ENCODE measurements around the gene MSI2.

Gene MSI2

DNA sequence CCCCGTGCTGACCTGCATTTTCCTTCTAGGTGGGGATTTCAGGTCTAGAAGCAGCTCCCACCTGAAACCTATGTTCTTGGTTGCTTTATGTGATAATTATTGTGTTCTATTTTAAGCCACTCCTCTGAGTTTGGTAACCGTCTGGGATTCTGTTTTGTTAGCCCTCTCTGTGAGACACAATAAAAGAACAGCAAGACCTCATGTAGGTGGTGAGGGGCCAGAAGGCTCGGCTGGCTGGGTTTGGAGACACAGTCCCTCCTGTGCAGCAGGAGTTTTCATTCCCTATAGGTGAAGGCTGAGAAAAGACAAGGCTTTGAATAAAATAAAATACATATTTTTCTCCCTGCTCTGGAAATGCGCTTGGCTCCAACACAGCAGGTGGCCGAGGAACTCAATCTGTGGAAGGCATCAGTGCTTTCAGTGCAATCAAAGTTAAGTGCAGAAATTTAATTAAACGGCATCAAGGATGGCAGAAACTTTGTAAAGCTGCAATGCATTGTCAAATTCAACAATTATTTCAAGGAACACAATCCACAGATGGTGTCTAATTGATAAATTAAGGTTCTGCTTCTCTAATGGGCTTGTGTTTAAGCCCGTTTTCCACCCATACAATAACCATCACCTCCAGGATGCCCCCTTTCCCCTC, 107.8 kb downstream of the MSI2 start:
- H3K4me2 ChIP-seq (ENCODE audit: insufficient read depth, low read length, poor library complexity, severe bottlenecking): no peak overlapping the region
- no CpG with 5 or more reads among the region's 7 CpGs for WGBS, 2 donors (ENCODE audit: extremely low coverage in 2 of 2, insufficient read length in 2 of 2, insufficient replicate concordance in 1 of 2)
- no peak for DNase-seq (ENCODE audit: low spot score)
- no peaks in the 10 kb centered on the region for H3K9me3 ChIP-seq (replicated peaks in 1 of 2; ENCODE audit: control insufficient read depth in 2 of 2, insufficient read depth in 1 of 2, low read depth in 1 of 2, low read length in 2 of 2)
- H3K27me3 ChIP-seq (ENCODE audit: control insufficient read depth in 3 of 3, insufficient read depth in 3 of 3, low read depth in 1 of 3, low read length in 3 of 3): no peaks in the 10 kb centered on the region
- no peak overlapping the region for H3K9ac ChIP-seq (ENCODE audit: low read depth, low read length, poor library complexity)
- no peak overlapping the region for H3K14ac ChIP-seq (ENCODE audit: low read length)
- no peak overlapping the region for H4K8ac ChIP-seq (ENCODE audit: low read depth, low read length)
- no peak overlapping the region for H2BK120ac ChIP-seq (ENCODE audit: low read depth, low read length)
- peaks cover 8% of the 10 kb centered on the region for H3K79me1 ChIP-seq (ENCODE audit: low read depth, low read length)
- H2BK12ac ChIP-seq (ENCODE audit: low read length): no peak overlapping the region
- H2AK5ac ChIP-seq (ENCODE audit: low read depth, low read length): no peak overlapping the region
- H3K4ac ChIP-seq (ENCODE audit: low read length): no peak overlapping the region
- H3K4me3 ChIP-seq (ENCODE audit: low read length in 2 of 2): no peak overlapping the region
- no peak overlapping the region for H3K18ac ChIP-seq (ENCODE audit: low read length)
- peaks cover 6 to 30% of the 10 kb centered on the region in 2 donors for H3K4me1 ChIP-seq (ENCODE audit: control insufficient read depth in 2 of 2, insufficient read depth in 1 of 2, low read depth in 1 of 2, low read length in 2 of 2)
- H2BK15ac ChIP-seq (ENCODE audit: low read length): no peak overlapping the region
- no peak overlapping the region for H2AFZ ChIP-seq (ENCODE audit: low read length)
- no peak overlapping the region for H3K23ac ChIP-seq (ENCODE audit: low read depth, low read length, poor library complexity)
- no peak overlapping the region for H4K91ac ChIP-seq (ENCODE audit: low read depth, low read length, poor library complexity)
- no peak overlapping the region for H2BK5ac ChIP-seq (ENCODE audit: low read length)
- H3K36me3 ChIP-seq (replicated peaks in 1 of 2; ENCODE audit: control insufficient read depth in 2 of 2, insufficient read depth in 2 of 2, low read length in 2 of 2): peaks cover 0 to 11% of the 10 kb centered on the region in 2 donors
- no peak overlapping the region for H3K27ac ChIP-seq (replicated peaks; ENCODE audit: low read length)

- Histone ChIP-seq H3K36me3 (replicated peaks in 1 of 2; ENCODE audit: control insufficient read depth in 2 of 2, insufficient read depth in 2 of 2, low read length in 2 of 2) (peaks cover 0 to 11% of the 10 kb centered on the region in 2 donors), H2BK12ac (ENCODE audit: low read length) (no peak overlapping the region), H3K9ac (ENCODE audit: low read depth, low read length, poor library complexity) (no peak overlapping the region), H3K23ac (ENCODE audit: low read depth, low read length, poor library complexity) (no peak overlapping the region), H2BK5ac (ENCODE audit: low read length) (no peak overlapping the region), H3K4ac (ENCODE audit: low read length) (no peak overlapping the region), H2AFZ (ENCODE audit: low read length) (no peak overlapping the region), H3K27ac (replicated peaks; ENCODE audit: low read length) (no peak overlapping the region), H3K9me3 (replicated peaks in 1 of 2; ENCODE audit: control insufficient read depth in 2 of 2, insufficient read depth in 1 of 2, low read depth in 1 of 2, low read length in 2 of 2) (no peaks in the 10 kb centered on the region), H3K79me1 (ENCODE audit: low read depth, low read length) (peaks cover 8% of the 10 kb centered on the region), H2AK5ac (ENCODE audit: low read depth, low read length) (no peak overlapping the region), H3K4me2 (ENCODE audit: insufficient read depth, low read length, poor library complexity, severe bottlenecking) (no peak overlapping the region), H2BK120ac (ENCODE audit: low read depth, low read length) (no peak overlapping the region), H3K18ac (ENCODE audit: low read length) (no peak overlapping the region), H3K14ac (ENCODE audit: low read length) (no peak overlapping the region), H4K91ac (ENCODE audit: low read depth, low read length, poor library complexity) (no peak overlapping the region), H3K4me1 (ENCODE audit: control insufficient read depth in 2 of 2, insufficient read depth in 1 of 2, low read depth in 1 of 2, low read length in 2 of 2) (peaks cover 12 to 26% of the 10 kb centered on the region in 2 donors), H3K4me3 (ENCODE audit: low read length in 2 of 2) (no peak overlapping the region), H4K8ac (ENCODE audit: low read depth, low read length) (no peak overlapping the region), H2BK15ac (ENCODE audit: low read length) (no peak overlapping the region), H3K27me3 (ENCODE audit: control insufficient read depth in 3 of 3, insufficient read depth in 3 of 3, low read depth in 1 of 3, low read length in 3 of 3) (no peaks in the 10 kb centered on the region)
- DNase-seq (ENCODE audit: low spot score): no peak
- no CpG with 5 or more reads among the region's 3 CpGs for WGBS, 2 donors (ENCODE audit: extremely low coverage in 2 of 2, insufficient read length in 2 of 2, insufficient replicate concordance in 1 of 2)
These were observed 109.1 kb downstream of the MSI2 start for GRCh38 chr17:57365420-57365819.

DNA sequence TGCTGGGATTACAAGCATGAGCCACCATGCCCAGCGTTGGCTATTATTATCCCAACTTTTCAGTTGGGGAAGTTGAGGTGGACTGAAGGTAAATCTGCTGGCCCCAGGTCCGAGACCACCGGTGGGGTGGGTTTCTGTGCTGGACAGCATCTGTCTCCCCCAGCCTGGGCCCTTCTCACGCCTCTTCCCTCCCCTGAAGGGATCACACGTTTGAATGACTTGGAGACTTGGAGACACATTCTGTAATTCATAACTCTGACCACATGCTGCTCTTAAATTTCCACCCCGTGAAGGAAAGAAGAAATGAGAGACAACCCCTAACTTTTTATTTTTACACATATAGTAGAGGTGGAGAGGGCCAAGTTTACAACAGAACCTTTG, 109.8 kb downstream of the MSI2 start:
- Histone ChIP-seq H2BK12ac (ENCODE audit: low read length) (no peak overlapping the region), H3K9me3 (replicated peaks in 1 of 2; ENCODE audit: control insufficient read depth in 2 of 2, insufficient read depth in 1 of 2, low read depth in 1 of 2, low read length in 2 of 2) (no peaks in the 10 kb centered on the region), H3K27ac (replicated peaks; ENCODE audit: low read length) (no peak overlapping the region), H4K8ac (ENCODE audit: low read depth, low read length) (no peak overlapping the region), H2BK15ac (ENCODE audit: low read length) (no peak overlapping the region), H2BK5ac (ENCODE audit: low read length) (no peak overlapping the region), H3K9ac (ENCODE audit: low read depth, low read length, poor library complexity) (no peak overlapping the region), H3K23ac (ENCODE audit: low read depth, low read length, poor library complexity) (no peak overlapping the region), H3K4ac (ENCODE audit: low read length) (no peak overlapping the region), H2AK5ac (ENCODE audit: low read depth, low read length) (no peak overlapping the region), H3K27me3 (ENCODE audit: control insufficient read depth in 3 of 3, insufficient read depth in 3 of 3, low read depth in 1 of 3, low read length in 3 of 3) (no peaks in the 10 kb centered on the region), H3K4me3 (ENCODE audit: low read length in 2 of 2) (no peak overlapping the region), H3K36me3 (replicated peaks in 1 of 2; ENCODE audit: control insufficient read depth in 2 of 2, insufficient read depth in 2 of 2, low read length in 2 of 2) (peaks cover 0 to 11% of the 10 kb centered on the region in 2 donors), H3K14ac (ENCODE audit: low read length) (no peak overlapping the region), H4K91ac (ENCODE audit: low read depth, low read length, poor library complexity) (no peak overlapping the region), H3K18ac (ENCODE audit: low read length) (no peak overlapping the region), H3K4me2 (ENCODE audit: insufficient read depth, low read length, poor library complexity, severe bottlenecking) (no peak overlapping the region), H3K79me1 (ENCODE audit: low read depth, low read length) (peaks cover 8% of the 10 kb centered on the region), H3K4me1 (ENCODE audit: control insufficient read depth in 2 of 2, insufficient read depth in 1 of 2, low read depth in 1 of 2, low read length in 2 of 2) (peaks cover 12 to 28% of the 10 kb centered on the region in 2 donors), H2BK120ac (ENCODE audit: low read depth, low read length) (no peak overlapping the region), H2AFZ (ENCODE audit: low read length) (no peak overlapping the region)
- WGBS, 2 donors (ENCODE audit: extremely low coverage in 2 of 2, insufficient read length in 2 of 2, insufficient replicate concordance in 1 of 2): no CpG with 5 or more reads among the region's 6 CpGs
- no peak for DNase-seq (ENCODE audit: low spot score)

- peaks cover 8% of the 10 kb centered on the region for H3K79me1 ChIP-seq (ENCODE audit: low read depth, low read length)
- no peak for DNase-seq (ENCODE audit: low spot score)
- H3K18ac ChIP-seq (ENCODE audit: low read length): no peak overlapping the region
- no peak overlapping the region for H3K4me3 ChIP-seq (ENCODE audit: low read length in 2 of 2)
- no peaks in the 10 kb centered on the region for H3K9me3 ChIP-seq (replicated peaks in 1 of 2; ENCODE audit: control insufficient read depth in 2 of 2, insufficient read depth in 1 of 2, low read depth in 1 of 2, low read length in 2 of 2)
- no peak overlapping the region for H2AFZ ChIP-seq (ENCODE audit: low read length)
- H2BK120ac ChIP-seq (ENCODE audit: low read depth, low read length): no peak overlapping the region
- H3K4me2 ChIP-seq (ENCODE audit: insufficient read depth, low read length, poor library complexity, severe bottlenecking): no peak overlapping the region
- no peak overlapping the region for H2BK12ac ChIP-seq (ENCODE audit: low read length)
- no peak overlapping the region for H3K14ac ChIP-seq (ENCODE audit: low read length)
- no peak overlapping the region for H3K4ac ChIP-seq (ENCODE audit: low read length)
- no peak overlapping the region for H3K27ac ChIP-seq (replicated peaks; ENCODE audit: low read length)
- peaks cover 12 to 28% of the 10 kb centered on the region in 2 donors for H3K4me1 ChIP-seq (ENCODE audit: control insufficient read depth in 2 of 2, insufficient read depth in 1 of 2, low read depth in 1 of 2, low read length in 2 of 2)
- H3K27me3 ChIP-seq (ENCODE audit: control insufficient read depth in 3 of 3, insufficient read depth in 3 of 3, low read depth in 1 of 3, low read length in 3 of 3): no peaks in the 10 kb centered on the region
- H2BK15ac ChIP-seq (ENCODE audit: low read length): no peak overlapping the region
- no CpG with 5 or more reads among the region's 13 CpGs for WGBS, 2 donors (ENCODE audit: extremely low coverage in 2 of 2, insufficient read length in 2 of 2, insufficient replicate concordance in 1 of 2)
- H3K9ac ChIP-seq (ENCODE audit: low read depth, low read length, poor library complexity): no peak overlapping the region
- H4K91ac ChIP-seq (ENCODE audit: low read depth, low read length, poor library complexity): no peak overlapping the region
- no peak overlapping the region for H3K23ac ChIP-seq (ENCODE audit: low read depth, low read length, poor library complexity)
- H2BK5ac ChIP-seq (ENCODE audit: low read length): no peak overlapping the region
- no peak overlapping the region for H2AK5ac ChIP-seq (ENCODE audit: low read depth, low read length)
- H4K8ac ChIP-seq (ENCODE audit: low read depth, low read length): no peak overlapping the region
- H3K36me3 ChIP-seq (replicated peaks in 1 of 2; ENCODE audit: control insufficient read depth in 2 of 2, insufficient read depth in 2 of 2, low read length in 2 of 2): peaks cover 0 to 11% of the 10 kb centered on the region in 2 donors
These were observed 110.4 kb downstream of the MSI2 start for GRCh38 chr17:57366558-57367351.

Measured in neuronal stem cell (in vitro differentiated cells).